Stimulated activated CD4-positive, alpha-beta T cell treated with anti-CD3 and anti-CD28 coated beads, Interleukin-1b, Interleukin-23, amount 100 ng/mL, for 48 hours (primary cell): Measurements from ENCODE around the gene HK1.
"Not testable (repeated sequence)": the region's sequence is repeated elsewhere in the genome, so short reads cannot be mapped to it uniquely, and the experiment has no call there.

ENCODE experiments used
- DNase-seq: peaks from one replicate; pipeline ENCODE4 v3.0.0-alpha.2; 2020

Gene HK1

GRCh38 chr10:69312528-69312927 lies 34.2 kb downstream of the HK1 start:
- no peak for DNase-seq

- DNase-seq: no peak
These were observed 36.8 kb downstream of the HK1 start for GRCh38 chr10:69315100-69315542.

- DNase-seq: no peak
These were observed 37.5 kb downstream of the HK1 start for GRCh38 chr10:69315610-69316312.

- DNase-seq: no peak
These were observed 38.2 kb downstream of the HK1 start for GRCh38 chr10:69316313-69317059.

- DNase-seq: peak; percentile 53
These were observed 38.9 kb downstream of the HK1 start for GRCh38 chr10:69317175-69317604.

GRCh38 chr10:69317626-69318105 lies 39.4 kb downstream of the HK1 start:
- DNase-seq: no peak

- DNase-seq: peak; percentile 90
These were observed 40.0 kb downstream of the HK1 start for GRCh38 chr10:69318106-69318866.

- peak; percentile 85 for DNase-seq
These were observed 40.8 kb downstream of the HK1 start for GRCh38 chr10:69318867-69319727.

- DNase-seq: no peak
These were observed 41.6 kb downstream of the HK1 start for GRCh38 chr10:69319841-69320316.

GRCh38 chr10:69320521-69320920 lies 42.2 kb downstream of the HK1 start:
- DNase-seq: no peak

GRCh38 chr10:69321039-69321715 lies 42.9 kb downstream of the HK1 start:
- DNase-seq: no peak

GRCh38 chr10:69321865-69322264 lies 43.6 kb downstream of the HK1 start:
- no peak for DNase-seq

GRCh38 chr10:69322346-69322745 lies 44.0 kb downstream of the HK1 start:
- DNase-seq: not testable (repeated sequence)

- DNase-seq: no peak
These were observed 45.3 kb downstream of the HK1 start for GRCh38 chr10:69323622-69324021.

GRCh38 chr10:69324583-69324982 lies 46.3 kb downstream of the HK1 start:
- no peak for DNase-seq

GRCh38 chr10:69325637-69326523 lies 47.6 kb downstream of the HK1 start:
- DNase-seq: not testable (repeated sequence)

- DNase-seq: no peak
These were observed 48.4 kb downstream of the HK1 start for GRCh38 chr10:69326692-69327091.

- DNase-seq: peak; percentile 36
These were observed 49.4 kb downstream of the HK1 start for GRCh38 chr10:69327463-69328379.

GRCh38 chr10:69328380-69328735 lies 50.1 kb downstream of the HK1 start:
- DNase-seq: no peak
